ENCODE measurements around the gene TMEM178B. TPM values are rescaled to one million over a fixed set of nuclear protein-coding genes. Genes with fewer than 3 reads are reported as not detected.

The TMEM178B gene
- polyA plus RNA-seq, 6 donors from 2014 or later: not detected

GRCh38 chr7:141433698-141434097, 359.8 kb downstream of the TMEM178B start:
- H3K27me3 Mint-ChIP-seq: peaks cover 21 to 39% (median 38%) of the 10 kb centered on the region in 3 donors
- peaks cover 0 to 2% (median under 1%) of the 10 kb centered on the region in 7 donors for H3K9me3 Mint-ChIP-seq
- DNase-seq (no peak), ATAC-seq (ENCODE audit: low read depth in 2 of 2) (no peak)
- H3K36me3 Mint-ChIP-seq: no peaks in the 10 kb centered on the region
- no peak overlapping the region for H3K27ac Mint-ChIP-seq
- no peak overlapping the region for H3K4me3 Mint-ChIP-seq
- H3K4me1 Mint-ChIP-seq: no peaks in the 10 kb centered on the region

GRCh38 chr7:141436139-141436538, 362.3 kb downstream of the TMEM178B start:
- ATAC-seq (ENCODE audit: low read depth in 2 of 2) (no peak), DNase-seq (no peak)
- no peaks in the 10 kb centered on the region for H3K36me3 Mint-ChIP-seq
- H3K4me1 Mint-ChIP-seq: no peaks in the 10 kb centered on the region
- no peak overlapping the region for H3K27ac Mint-ChIP-seq
- H3K4me3 Mint-ChIP-seq: no peak overlapping the region
- H3K27me3 Mint-ChIP-seq: peaks cover 15 to 30% (median 30%) of the 10 kb centered on the region in 3 donors
- no peaks in the 10 kb centered on the region for H3K9me3 Mint-ChIP-seq

GRCh38 chr7:141436575-141437075, 362.8 kb downstream of the TMEM178B start:
- Mint-ChIP-seq H3K4me1 (no peaks in the 10 kb centered on the region), H3K9me3 (no peaks in the 10 kb centered on the region), H3K4me3 (no peak overlapping the region), H3K27me3 (peaks cover 15 to 30% (median 28%) of the 10 kb centered on the region in 3 donors), H3K27ac (no peak overlapping the region), H3K36me3 (no peaks in the 10 kb centered on the region)
- ATAC-seq (ENCODE audit: low read depth in 2 of 2) (no peak), DNase-seq (no peak)

- no peak for DNase-seq
- peaks cover 0 to 3% (median 0%) of the 10 kb centered on the region in 7 donors for H3K9me3 Mint-ChIP-seq
- no peaks in the 10 kb centered on the region for H3K4me1 Mint-ChIP-seq
- no peak for ATAC-seq (ENCODE audit: low read depth in 2 of 2)
- H3K27me3 Mint-ChIP-seq: peaks cover 5 to 23% (median 19%) of the 10 kb centered on the region in 3 donors
- no peak overlapping the region for H3K27ac Mint-ChIP-seq
- no peak overlapping the region for H3K4me3 Mint-ChIP-seq
- H3K36me3 Mint-ChIP-seq: no peaks in the 10 kb centered on the region
These were observed 365.3 kb downstream of the TMEM178B start for GRCh38 chr7:141439164-141439563.

GRCh38 chr7:141439776-141440175, 365.9 kb downstream of the TMEM178B start:
- Mint-ChIP-seq H3K36me3 (no peaks in the 10 kb centered on the region), H3K27me3 (peaks cover 5 to 17% (median 14%) of the 10 kb centered on the region in 3 donors), H3K4me1 (no peaks in the 10 kb centered on the region), H3K9me3 (peaks cover 0 to 3% (median 0%) of the 10 kb centered on the region in 7 donors), H3K4me3 (no peak overlapping the region), H3K27ac (no peak overlapping the region)
- DNase-seq: no peak
- no peak for ATAC-seq (ENCODE audit: low read depth in 2 of 2)

- Mint-ChIP-seq H3K36me3 (no peaks in the 10 kb centered on the region), H3K4me1 (no peaks in the 10 kb centered on the region), H3K9me3 (peaks cover 0 to 3% (median 0%) of the 10 kb centered on the region in 7 donors), H3K4me3 (no peak overlapping the region), H3K27me3 (peaks cover 0 to 13% (median 4%) of the 10 kb centered on the region in 3 donors), H3K27ac (no peak overlapping the region)
- ATAC-seq (ENCODE audit: low read depth in 2 of 2) (no peak), DNase-seq (no peak)
These were observed 368.2 kb downstream of the TMEM178B start for GRCh38 chr7:141441837-141442627.

- peaks cover 0 to 13% (median 10%) of the 10 kb centered on the region in 3 donors for H3K27me3 Mint-ChIP-seq
- no peak for DNase-seq
- H3K36me3 Mint-ChIP-seq: no peaks in the 10 kb centered on the region
- no peak overlapping the region for H3K27ac Mint-ChIP-seq
- peaks cover 0 to 4% (median 0%) of the 10 kb centered on the region in 7 donors for H3K9me3 Mint-ChIP-seq
- H3K4me3 Mint-ChIP-seq: no peak overlapping the region
- no peak for ATAC-seq (ENCODE audit: low read depth in 2 of 2)
- no peaks in the 10 kb centered on the region for H3K4me1 Mint-ChIP-seq
These were observed 368.9 kb downstream of the TMEM178B start for GRCh38 chr7:141442781-141443180.

- ATAC-seq (ENCODE audit: low read depth in 2 of 2) (no peak), DNase-seq (no peak)
- peaks cover 0 to 4% (median 0%) of the 10 kb centered on the region in 7 donors for H3K9me3 Mint-ChIP-seq
- no peak overlapping the region for H3K27ac Mint-ChIP-seq
- no peaks in the 10 kb centered on the region for H3K36me3 Mint-ChIP-seq
- H3K4me3 Mint-ChIP-seq: no peak overlapping the region
- no peaks in the 10 kb centered on the region for H3K4me1 Mint-ChIP-seq
- peaks cover 0 to 21% (median 11%) of the 10 kb centered on the region in 3 donors for H3K27me3 Mint-ChIP-seq
These were observed 371.1 kb downstream of the TMEM178B start for GRCh38 chr7:141444961-141445360.

GRCh38 chr7:141451232-141451631, 377.4 kb downstream of the TMEM178B start:
- Mint-ChIP-seq H3K27me3 (peaks cover 14 to 29% (median 19%) of the 10 kb centered on the region in 3 donors), H3K4me3 (no peak overlapping the region), H3K27ac (peak overlapping the region in 1 of 6 donors; percentile 21), H3K36me3 (no peaks in the 10 kb centered on the region), H3K9me3 (peaks cover 0 to 9% (median 0%) of the 10 kb centered on the region in 7 donors), H3K4me1 (no peaks in the 10 kb centered on the region)
- no peak for ATAC-seq (ENCODE audit: low read depth in 2 of 2)
- DNase-seq: no peak

- Mint-ChIP-seq H3K27ac (no peak overlapping the region), H3K27me3 (peaks cover 14 to 19% (median 19%) of the 10 kb centered on the region in 3 donors), H3K4me1 (no peaks in the 10 kb centered on the region), H3K4me3 (no peak overlapping the region), H3K9me3 (peaks cover 0 to 5% (median 0%) of the 10 kb centered on the region in 7 donors), H3K36me3 (no peaks in the 10 kb centered on the region)
- no peak for DNase-seq
- no peak for ATAC-seq (ENCODE audit: low read depth in 2 of 2)
These were observed 379.0 kb downstream of the TMEM178B start for GRCh38 chr7:141452911-141453310.

- Mint-ChIP-seq H3K4me1 (no peaks in the 10 kb centered on the region), H3K27me3 (peaks cover 9 to 19% (median 14%) of the 10 kb centered on the region in 3 donors), H3K27ac (no peak overlapping the region), H3K36me3 (no peaks in the 10 kb centered on the region), H3K9me3 (peaks cover 0 to 5% (median 0%) of the 10 kb centered on the region in 7 donors), H3K4me3 (no peak overlapping the region)
- DNase-seq (no peak), ATAC-seq (ENCODE audit: low read depth in 2 of 2) (no peak)
These were observed 380.5 kb downstream of the TMEM178B start for GRCh38 chr7:141454338-141454737.

GRCh38 chr7:141455723-141456122, 381.9 kb downstream of the TMEM178B start:
- no peak overlapping the region for H3K4me3 Mint-ChIP-seq
- DNase-seq (no peak), ATAC-seq (ENCODE audit: low read depth in 2 of 2) (no peak)
- H3K4me1 Mint-ChIP-seq: no peaks in the 10 kb centered on the region
- peaks cover 0 to 5% (median 0%) of the 10 kb centered on the region in 7 donors for H3K9me3 Mint-ChIP-seq
- no peaks in the 10 kb centered on the region for H3K36me3 Mint-ChIP-seq
- peaks cover 8 to 19% (median 8%) of the 10 kb centered on the region in 3 donors for H3K27me3 Mint-ChIP-seq
- no peak overlapping the region for H3K27ac Mint-ChIP-seq

GRCh38 chr7:141456298-141456697, 382.4 kb downstream of the TMEM178B start:
- ATAC-seq (ENCODE audit: low read depth in 2 of 2) (no peak), DNase-seq (no peak)
- no peaks in the 10 kb centered on the region for H3K36me3 Mint-ChIP-seq
- no peaks in the 10 kb centered on the region for H3K4me1 Mint-ChIP-seq
- no peak overlapping the region for H3K4me3 Mint-ChIP-seq
- H3K27ac Mint-ChIP-seq: no peak overlapping the region
- peaks cover 0 to 5% (median 0%) of the 10 kb centered on the region in 7 donors for H3K9me3 Mint-ChIP-seq
- peaks cover 6 to 19% (median 8%) of the 10 kb centered on the region in 3 donors for H3K27me3 Mint-ChIP-seq

GRCh38 chr7:141456711-141457110, 382.8 kb downstream of the TMEM178B start:
- H3K27ac Mint-ChIP-seq: no peak overlapping the region
- peaks cover 6 to 19% (median 8%) of the 10 kb centered on the region in 3 donors for H3K27me3 Mint-ChIP-seq
- peaks cover 0 to 5% (median 0%) of the 10 kb centered on the region in 7 donors for H3K9me3 Mint-ChIP-seq
- no peak for ATAC-seq (ENCODE audit: low read depth in 2 of 2)
- DNase-seq: no peak
- H3K36me3 Mint-ChIP-seq: no peaks in the 10 kb centered on the region
- no peaks in the 10 kb centered on the region for H3K4me1 Mint-ChIP-seq
- H3K4me3 Mint-ChIP-seq: no peak overlapping the region
